Ishikawa (cell line): ENCODE measurements around the gene RAPGEF6.

Source experiments
- CEBPB ChIP-seq: IDR thresholded peaks from 2 replicates; pipeline ENCODE4 v1.6.1; 2012
- CREB1 ChIP-seq: IDR thresholded peaks from 2 replicates; pipeline ENCODE4 v1.6.1; 2012; ENCODE audit warnings: low read depth
- EGR1 ChIP-seq: IDR thresholded peaks from 2 replicates; pipeline ENCODE4 v1.6.1; 2012
- EP300 ChIP-seq: IDR thresholded peaks from 2 replicates; pipeline ENCODE4 v1.6.1; 2012; ENCODE audit warnings: borderline replicate concordance
- FOXM1 ChIP-seq: IDR thresholded peaks from 2 replicates; pipeline ENCODE4 v1.6.1; 2012; ENCODE audit warnings: low read depth, borderline replicate concordance
- MAX ChIP-seq: IDR thresholded peaks from 2 replicates; pipeline ENCODE4 v1.6.1; 2012
- NFIC ChIP-seq: IDR thresholded peaks from 2 replicates; pipeline ENCODE4 v1.6.1; 2012
- RAD21 ChIP-seq: IDR thresholded peaks from 2 replicates; pipeline ENCODE4 v1.6.1; 2012; ENCODE audit warnings: low read depth
- REST ChIP-seq: IDR thresholded peaks from 2 replicates; pipeline ENCODE4 v1.6.1; 2012; ENCODE audit warnings: low read depth, mild to moderate bottlenecking
- TAF1 ChIP-seq: IDR thresholded peaks from 2 replicates; pipeline ENCODE4 v1.6.1; 2012; ENCODE audit warnings: low read depth, mild to moderate bottlenecking
- TCF12 ChIP-seq: IDR thresholded peaks from 2 replicates; pipeline ENCODE4 v1.6.1; 2012; ENCODE audit warnings: low read depth
- TEAD4 ChIP-seq: IDR thresholded peaks from 2 replicates; pipeline ENCODE4 v1.6.1; 2012
- YY1 ChIP-seq: IDR thresholded peaks from 2 replicates; pipeline ENCODE4 v1.6.1; 2012; ENCODE audit warnings: low read depth
- ZBTB7A ChIP-seq: IDR thresholded peaks from 2 replicates; pipeline ENCODE4 v1.6.1; 2012; ENCODE audit warnings: low read depth
- TF ChIP-seq, protein P1 (sequence below): IDR thresholded peaks from 2 replicates; pipeline ENCODE4 v1.6.1; 2012

RAPGEF6 gene

DNA sequence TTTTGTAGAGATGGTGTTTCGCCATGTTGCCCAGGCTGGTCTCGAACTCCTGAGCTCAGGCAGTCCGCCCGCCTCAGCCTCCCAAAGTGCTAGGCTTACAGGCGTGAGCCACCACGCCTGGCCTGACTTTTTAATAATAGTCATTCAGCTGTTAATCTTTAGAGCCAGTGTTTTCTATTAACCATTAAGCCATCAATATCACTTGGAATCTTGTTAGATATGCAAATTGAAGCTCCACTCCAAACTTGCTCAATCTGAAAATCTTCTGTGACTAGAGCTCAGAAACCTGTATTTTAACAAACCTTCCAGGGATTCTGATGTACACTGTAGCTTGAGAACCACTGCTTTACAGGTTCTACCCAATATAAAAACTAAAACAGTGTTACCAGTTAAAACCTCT is 257.7 kb downstream of the RAPGEF6 start:
- TF ChIP-seq YY1 (no peak), MAX (no peak), RAD21 (no peak), TCF12 (no peak), CREB1 (no peak), TAF1 (no peak), CEBPB (no peak), ZBTB7A (no peak), FOXM1 (no peak), TEAD4 (no peak), EP300 (no peak)
- TF ChIP-seq, protein P1, sequence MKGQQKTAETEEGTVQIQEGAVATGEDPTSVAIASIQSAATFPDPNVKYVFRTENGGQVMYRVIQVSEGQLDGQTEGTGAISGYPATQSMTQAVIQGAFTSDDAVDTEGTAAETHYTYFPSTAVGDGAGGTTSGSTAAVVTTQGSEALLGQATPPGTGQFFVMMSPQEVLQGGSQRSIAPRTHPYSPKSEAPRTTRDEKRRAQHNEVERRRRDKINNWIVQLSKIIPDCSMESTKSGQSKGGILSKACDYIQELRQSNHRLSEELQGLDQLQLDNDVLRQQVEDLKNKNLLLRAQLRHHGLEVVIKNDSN, result no peak

DNA sequence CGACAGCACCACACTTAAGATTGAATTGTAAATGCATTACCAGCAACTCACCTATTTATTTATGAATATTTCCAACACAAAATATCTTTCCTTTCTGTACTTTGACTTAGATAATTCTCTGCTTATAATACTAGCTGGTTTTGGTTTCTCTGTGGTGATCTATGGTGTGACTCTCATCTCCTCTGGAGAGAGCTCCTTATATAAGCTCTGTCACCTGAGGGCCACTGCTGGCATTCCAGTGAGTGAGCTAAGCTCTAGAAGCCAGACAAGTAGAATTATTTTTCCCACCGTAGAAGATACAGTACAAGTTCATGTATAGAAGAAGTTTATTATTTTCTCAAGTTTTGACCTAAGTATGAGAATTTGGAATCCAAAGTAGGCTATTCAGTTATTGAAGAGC is 259.7 kb downstream of the RAPGEF6 start:
- no peak for TF ChIP-seq FOXM1
- TF ChIP-seq CEBPB, result no peak
- no peak for TF ChIP-seq TAF1
- no peak for TF ChIP-seq CREB1
- no peak for TF ChIP-seq YY1
- TF ChIP-seq NFIC, result no peak
- no peak for TF ChIP-seq REST
- no peak for TF ChIP-seq ZBTB7A
- no peak for TF ChIP-seq RAD21
- TF ChIP-seq, protein P1, result no peak
- TF ChIP-seq TEAD4, result no peak
- no peak for TF ChIP-seq MAX
- TF ChIP-seq EP300, result no peak
- no peak for TF ChIP-seq TCF12
- no peak for TF ChIP-seq EGR1
